PC-3 (cell line): Measurements from ENCODE around the gene P2RY1.

Experiments used
- CTCF ChIP-seq: fragments of 300-600 bp; sonication (generic); conservative IDR thresholded peaks from 2 replicates; pipeline ENCODE4 v1.5.1; 2017; ENCODE audit warnings: antibody characterized with exemption, low read depth, mild to moderate bottlenecking, low read length
- EZH2phosphoT487 ChIP-seq: fragments of 300-600 bp; sonication (generic); IDR thresholded peaks from 2 replicates; pipeline ENCODE4 v1.6.1; 2018; ENCODE audit warnings: mild to moderate bottlenecking, antibody characterized with exemption, low read length, borderline replicate concordance

- no peak for TF ChIP-seq CTCF
- TF ChIP-seq EZH2phosphoT487: no peak
Observed at GRCh38 chr3:152858170-152858800, 23.4 kb downstream of the P2RY1 start.
